HL-60 (cell line): ENCODE measurements around the gene KLHL7.
A peak's percentile ranks its signal among the peaks of the same experiment; 100 is the strongest.

ENCODE experiments used
- DNase-seq, 2 experiments: peaks; one replicate each; pipeline ENCODE4 v3.0.0-alpha.2; 2010 to 2020; ENCODE audit warnings: low read depth in 1 of 2, low spot score in 1 of 2
- H3K27ac ChIP-seq: fragments of 250-450 bp; sonication (Bioruptor Pico); replicated peaks from 2 replicates; pipeline ENCODE4 v1.5.1; 2020; ENCODE audit warnings: mild to moderate bottlenecking, moderate library complexity
- H3K27me3 ChIP-seq: fragments of 250-450 bp; sonication (Bioruptor Pico); 2 replicates; pipeline ENCODE4 v1.5.1; 2021; ENCODE audit warnings: mild to moderate bottlenecking, moderate library complexity; ENCODE audit not compliant: insufficient read depth, poor library complexity, severe bottlenecking
- H3K4me3 ChIP-seq: replicated peaks from 2 replicates; pipeline ENCODE4 v1.5.1; 2011; ENCODE audit warnings: mild to moderate bottlenecking, control low read depth, low read length; ENCODE audit not compliant: insufficient read depth
- CTCF ChIP-seq: IDR thresholded peaks from one replicate; pipeline ENCODE4 v1.5.1; 2011; ENCODE audit warnings: low read length, control low read depth, inconsistent platforms; ENCODE audit not compliant: insufficient read depth
- GABPA ChIP-seq: IDR thresholded peaks from 2 replicates; pipeline ENCODE4 v1.6.1; 2012; ENCODE audit warnings: low read depth
- POLR2AphosphoS5 ChIP-seq: IDR thresholded peaks from 2 replicates; pipeline ENCODE4 v1.6.1; 2012; ENCODE audit warnings: low read depth
- REST ChIP-seq: IDR thresholded peaks from 2 replicates; pipeline ENCODE4 v1.6.1; 2012; ENCODE audit warnings: low read depth; ENCODE audit not compliant: insufficient replicate concordance
- SPI1 ChIP-seq: IDR thresholded peaks from 2 replicates; pipeline ENCODE4 v1.6.1; 2012; ENCODE audit warnings: low read depth, mild to moderate bottlenecking, borderline replicate concordance

KLHL7 gene

GRCh38 chr7:23214938-23215337, 109.4 kb downstream of the KLHL7 start:
- H3K27me3 ChIP-seq, result no peaks in the 10 kb centered on the region
- DNase-seq, result no peak
- no peak overlapping the region for H3K4me3 ChIP-seq
- no peak overlapping the region for H3K27ac ChIP-seq
- TF ChIP-seq CTCF (no peak), GABPA (no peak), REST (no peak), SPI1 (no peak), POLR2AphosphoS5 (no peak)

- Histone ChIP-seq H3K27ac (no peak overlapping the region; the same call in 1 of the 2 replicates), H3K27me3 (no peaks in the 10 kb centered on the region), H3K4me3 (no peak overlapping the region)
- peak in 1 of 2 experiments; percentile 80 for DNase-seq
- TF ChIP-seq GABPA, result no peak
- peak; percentile 96 for TF ChIP-seq SPI1
These were observed 110.4 kb downstream of the KLHL7 start for GRCh38 chr7:23216021-23216420.

GRCh38 chr7:23218196-23218595, 112.6 kb downstream of the KLHL7 start:
- Histone ChIP-seq H3K4me3 (no peak overlapping the region), H3K27me3 (no peaks in the 10 kb centered on the region), H3K27ac (no peak overlapping the region)
- no peak for TF ChIP-seq GABPA
- TF ChIP-seq POLR2AphosphoS5, result no peak
- DNase-seq, result no peak

- DNase-seq, result no peak
- no peaks in the 10 kb centered on the region for H3K27me3 ChIP-seq
- no peak overlapping the region for H3K27ac ChIP-seq
- no peak overlapping the region for H3K4me3 ChIP-seq
- no peak for TF ChIP-seq SPI1
- TF ChIP-seq GABPA, result no peak
- no peak for TF ChIP-seq POLR2AphosphoS5
- TF ChIP-seq REST, result no peak
- TF ChIP-seq CTCF, result no peak
These were observed 115.2 kb downstream of the KLHL7 start for GRCh38 chr7:23220690-23221305.

- no peak for TF ChIP-seq GABPA
- no peak for TF ChIP-seq CTCF
- no peak for TF ChIP-seq SPI1
- TF ChIP-seq POLR2AphosphoS5, result no peak
- no peak for TF ChIP-seq REST
- no peak for DNase-seq
- no peak overlapping the region for H3K27ac ChIP-seq
- H3K4me3 ChIP-seq, result no peak overlapping the region
- H3K27me3 ChIP-seq, result no peaks in the 10 kb centered on the region
These were observed 117.0 kb downstream of the KLHL7 start for GRCh38 chr7:23222439-23223030.
